Right ventricle myocardium inferior (tissue), 1 donor: ENCODE results near the gene ATXN3L. TPM values are rescaled to one million over a fixed set of nuclear protein-coding genes. Genes with fewer than 3 reads are reported as not detected.

Source experiments
- ATAC-seq: fragments of 200-7000 bp; cut with Tn5 transposase; one replicate; pipeline ENCODE4 v1.9.1; 2020; ENCODE audit warnings: mild to moderate bottlenecking, moderate library complexity
- DNase-seq: peaks from one replicate; pipeline ENCODE4 v3.0.0; 2021; ENCODE audit errors: missing footprints
- intact Hi-C: fragments of 100-400 bp; cut with DNase I; formaldehyde crosslinking; loops from one replicate; pipeline ENCODE4 v1.11.0; 2022
- total RNA-seq: library from RNA; stranded (reverse); fragmentation: NEBNext Ultra II Directional; extraction: Animal tissue kit (Norgen Biotek cat#: 25700); gene quantifications from one replicate; pipeline ENCODE4 v1.2.1, GENCODE V29; 2021
- donor health status: DM: no; HTN: yes; CAD: no; lungs with severe emphysema.

Gene ATXN3L
- total RNA-seq, 1 donor from 2014 or later, result not detected

DNA sequence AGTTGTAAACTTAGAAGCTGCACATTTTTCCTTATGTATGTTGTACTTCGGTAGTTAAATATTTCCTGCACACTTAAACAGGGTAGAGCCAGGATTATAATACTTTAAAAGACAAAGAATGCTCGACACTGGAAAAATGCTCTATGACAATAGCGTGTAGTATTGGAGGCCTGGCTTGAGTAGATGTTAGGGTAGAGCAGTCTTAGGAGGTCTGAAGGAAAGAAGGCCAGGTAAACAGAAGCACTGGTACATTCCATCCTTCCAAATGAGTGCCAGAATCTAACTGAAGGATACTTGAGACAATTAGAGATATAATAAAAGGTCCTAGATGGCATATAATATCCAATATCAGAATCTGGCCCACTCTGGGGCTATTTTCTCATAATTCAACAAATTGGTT is 42.3 kb downstream of the ATXN3L start:
- no peak for DNase-seq
- no peak for ATAC-seq
- intact Hi-C loops, result no loop called here

DNA sequence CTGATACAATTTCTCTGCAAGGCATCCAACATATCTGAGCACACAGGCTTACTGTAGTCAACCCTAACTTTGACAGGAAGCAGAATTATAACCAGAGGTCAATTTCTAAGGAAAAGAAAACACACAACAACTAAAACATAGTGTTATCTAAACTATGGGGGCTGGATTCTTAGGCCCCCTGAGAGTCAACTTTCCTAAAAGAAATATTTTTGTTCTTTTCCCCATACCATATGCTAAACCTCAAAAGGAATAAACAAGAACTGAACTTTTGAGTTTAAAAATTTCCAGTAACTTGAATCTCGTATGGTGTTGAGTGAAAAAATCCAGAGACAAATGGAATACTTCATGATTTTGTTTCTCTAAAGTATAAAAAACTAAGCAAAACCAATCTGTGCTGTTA is 42.9 kb downstream of the ATXN3L start:
- intact Hi-C loops, result no loop called here

DNA sequence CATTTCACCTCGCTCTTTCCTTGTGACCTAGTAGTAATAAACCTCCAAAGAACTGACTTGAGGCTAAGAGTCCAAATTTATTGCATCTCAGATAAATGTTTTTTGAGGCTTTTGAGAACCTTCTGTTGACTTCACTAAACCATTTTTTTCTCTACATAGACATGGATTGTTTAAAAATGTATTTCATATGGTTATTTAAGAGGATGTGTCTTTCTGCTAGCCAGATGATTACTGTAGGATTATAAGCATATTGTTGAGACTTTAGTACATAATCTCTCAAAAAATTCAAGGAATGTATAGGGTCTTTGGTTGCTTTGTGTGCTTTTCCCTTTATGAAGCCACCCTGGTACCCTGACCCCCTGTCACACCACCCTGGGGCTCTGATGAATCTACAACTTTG is 44.8 kb downstream of the ATXN3L start:
- intact Hi-C loops, result no loop called here
- no peak for DNase-seq
- ATAC-seq, result no peak

More for the DNA sequence above, 42.9 kb downstream of the ATXN3L start:
- ATAC-seq (no peak), DNase-seq (no peak)

DNA sequence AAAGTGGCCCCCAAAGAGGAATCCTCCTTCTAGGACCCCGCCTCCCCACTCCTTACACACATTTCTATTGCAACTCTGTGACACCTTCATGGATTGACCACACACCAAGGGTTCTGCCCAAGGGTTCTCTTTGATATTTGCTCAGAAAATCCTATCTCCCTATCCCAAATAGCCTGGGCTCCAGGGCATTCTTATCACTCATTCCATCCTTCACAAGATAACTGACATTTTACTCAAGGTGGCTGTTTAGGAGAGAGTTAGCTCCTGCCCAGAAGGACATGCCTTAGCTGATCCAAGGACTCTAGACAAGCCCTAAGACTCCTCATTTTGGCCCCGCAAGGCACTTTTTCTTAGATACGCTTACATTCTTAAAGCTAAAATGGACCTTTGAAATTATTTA is 47.4 kb downstream of the ATXN3L start:
- ATAC-seq (no peak), DNase-seq (no peak)
- intact Hi-C loops, result no loop called here

DNA sequence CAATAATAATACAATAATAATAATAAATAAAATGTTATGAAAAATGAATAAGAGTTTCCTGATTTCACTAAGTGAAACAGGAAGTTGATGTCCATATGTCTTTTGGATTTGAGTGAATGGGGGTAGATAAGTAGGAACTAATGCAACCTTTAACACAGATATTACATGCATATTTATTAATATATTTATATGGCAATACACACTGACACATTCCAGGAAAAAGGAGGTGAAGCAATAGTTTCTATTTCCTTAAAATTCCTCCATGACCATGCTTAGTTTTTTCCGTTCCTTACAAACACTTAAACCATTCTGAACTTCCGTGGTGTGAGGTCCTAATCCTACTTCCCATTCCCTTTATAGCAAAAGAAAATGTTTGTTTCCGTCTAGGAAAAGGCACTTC is 48.3 kb downstream of the ATXN3L start:
- ATAC-seq (no peak), DNase-seq (no peak)
- intact Hi-C loops, result no loop called here

DNA sequence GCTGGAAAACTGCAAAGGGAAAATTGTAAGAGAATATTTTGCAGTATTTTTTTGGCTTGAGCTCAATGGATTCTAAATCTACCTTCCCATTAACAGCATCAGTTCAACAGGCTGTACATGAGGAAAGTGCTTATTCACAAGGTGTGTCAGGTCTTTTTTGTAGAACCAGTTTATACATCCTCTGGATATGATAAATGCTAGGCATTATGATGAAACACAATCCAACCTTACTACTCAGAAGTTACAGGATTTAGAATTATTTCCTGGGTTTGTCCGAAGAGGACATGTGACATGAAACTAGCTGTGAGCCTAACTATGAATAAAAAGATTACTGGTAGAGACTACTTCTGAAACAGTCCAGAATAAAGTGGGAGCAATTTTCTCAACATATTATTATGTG is 49.5 kb downstream of the ATXN3L start:
- DNase-seq (no peak), ATAC-seq (no peak)
- intact Hi-C loops, result no loop called here

DNA sequence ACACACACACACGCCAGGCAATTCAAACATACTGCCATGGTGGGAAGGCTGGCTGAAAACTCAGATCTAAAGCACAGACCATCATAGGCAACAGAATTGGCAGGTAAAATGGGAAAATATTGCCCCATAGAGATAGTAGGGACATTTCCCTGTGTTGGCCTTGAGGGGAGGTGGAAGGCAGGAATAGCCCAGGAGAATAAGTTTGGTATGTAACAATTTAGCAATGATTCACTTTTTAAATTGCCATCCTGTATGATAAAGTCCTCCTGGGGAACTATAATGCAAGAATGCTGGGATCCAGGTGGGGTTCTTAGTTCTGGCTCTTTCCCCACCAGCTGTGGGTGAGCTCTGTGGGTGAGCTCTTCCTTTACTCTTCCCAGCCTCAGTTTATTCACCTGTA is 51.0 kb downstream of the ATXN3L start:
- intact Hi-C loops, result no loop called here
- DNase-seq, result no peak
- no peak for ATAC-seq

Other genes with a start within 250 kb of the ATXN3L start
- gene EGFL6, start 249.5 kb upstream of the ATXN3L start, total RNA-seq, result not detected